Natural killer cell treated with Interleukin-12 subunit alpha and Interleukin-12 subunit beta and Interleukin-15 and Interleukin-18, amount 100 ng/mL, for 72 hours (primary cell): Measurements from ENCODE around the gene P4HA3. TPM values are rescaled to one million over a fixed set of nuclear protein-coding genes. Genes with fewer than 3 reads are reported as not detected.

Experiments used
- ATAC-seq, 2 donors: fragments of 150-1000 bp; cut with Tn5 transposase in 1 of 2; sonication (Bioruptor Pico), chemical (Tn5 transposase) in 1 of 2; 2 replicates each; pipeline ENCODE4 v1.10.0; 2021
- DNase-seq: peaks from one replicate; pipeline ENCODE4 v3.0.0; 2022; ENCODE audit warnings: low spot score
- H3K27ac Mint-ChIP-seq, 2 donors: 1 replicate in 1 of 2; 2 replicates in 1 of 2; pipeline ENCODE4 v1.8.0; 2022; ENCODE audit warnings: mixed read lengths in 2 of 2, mild to moderate bottlenecking in 1 of 2, moderate library complexity in 1 of 2
- H3K27me3 Mint-ChIP-seq, 2 donors: 1 replicate in 1 of 2; 2 replicates in 1 of 2; pipeline ENCODE4 v1.8.0; 2022; ENCODE audit warnings: mixed read lengths in 2 of 2
- H3K36me3 Mint-ChIP-seq: one replicate; pipeline ENCODE4 v1.8.0; 2022; ENCODE audit warnings: mixed read lengths
- H3K4me1 Mint-ChIP-seq, 2 donors: 1 replicate in 1 of 2; 2 replicates in 1 of 2; pipeline ENCODE4 v1.8.0; 2022; ENCODE audit warnings: low read depth in 2 of 2, mixed read lengths in 2 of 2, mild to moderate bottlenecking in 1 of 2
- H3K4me3 Mint-ChIP-seq: one replicate; pipeline ENCODE4 v1.8.0; 2022; ENCODE audit warnings: mixed read lengths
- H3K9me3 Mint-ChIP-seq: 2 replicates; pipeline ENCODE4 v1.8.0; 2022; ENCODE audit warnings: mixed read lengths
- total RNA-seq, 2 donors: library from RNA; stranded (reverse); gene quantifications; one replicate each; pipeline ENCODE4 v1.2.3, GENCODE V29; 2022

Gene P4HA3
- total RNA-seq, 2 donors from 2014 or later, result not detected

- Mint-ChIP-seq H3K9me3 (no peaks in the 10 kb centered on the region), H3K27me3 (peaks cover 26 to 43% of the 10 kb centered on the region in 2 donors), H3K4me1 (peaks cover 0 to 2% of the 10 kb centered on the region in 2 donors), H3K27ac (no peak overlapping the region), H3K4me3 (no peak overlapping the region), H3K36me3 (peaks cover 4% of the 10 kb centered on the region)
- ATAC-seq, result no peak
- no peak for DNase-seq
These were observed 14.0 kb downstream of the P4HA3 start for GRCh38 chr11:74297484-74297883.

GRCh38 chr11:74288911-74289310, 22.5 kb downstream of the P4HA3 start:
- no peak overlapping the region for H3K4me3 Mint-ChIP-seq
- no peaks in the 10 kb centered on the region for H3K4me1 Mint-ChIP-seq
- no peak for ATAC-seq
- H3K9me3 Mint-ChIP-seq, result no peaks in the 10 kb centered on the region
- no peak for DNase-seq
- no peaks in the 10 kb centered on the region for H3K36me3 Mint-ChIP-seq
- H3K27me3 Mint-ChIP-seq, result peaks cover 10 to 34% of the 10 kb centered on the region in 2 donors
- H3K27ac Mint-ChIP-seq, result no peak overlapping the region

GRCh38 chr11:74288161-74288560, 23.3 kb downstream of the P4HA3 start:
- no peaks in the 10 kb centered on the region for H3K36me3 Mint-ChIP-seq
- no peak overlapping the region for H3K4me3 Mint-ChIP-seq
- H3K27me3 Mint-ChIP-seq, result peaks cover 8 to 28% of the 10 kb centered on the region in 2 donors
- H3K4me1 Mint-ChIP-seq, result no peaks in the 10 kb centered on the region
- ATAC-seq, result no peak
- H3K27ac Mint-ChIP-seq, result no peak overlapping the region
- H3K9me3 Mint-ChIP-seq, result no peaks in the 10 kb centered on the region
- no peak for DNase-seq

GRCh38 chr11:74284466-74284865, 27.0 kb downstream of the P4HA3 start:
- Mint-ChIP-seq H3K9me3 (no peaks in the 10 kb centered on the region), H3K27me3 (peaks cover 7 to 10% of the 10 kb centered on the region in 2 donors), H3K4me3 (no peak overlapping the region), H3K27ac (no peak overlapping the region), H3K36me3 (no peaks in the 10 kb centered on the region), H3K4me1 (no peaks in the 10 kb centered on the region)
- DNase-seq, result no peak
- no peak for ATAC-seq

GRCh38 chr11:74283580-74284180, 27.8 kb downstream of the P4HA3 start:
- Mint-ChIP-seq H3K36me3 (no peaks in the 10 kb centered on the region), H3K27me3 (peaks cover 7 to 10% of the 10 kb centered on the region in 2 donors), H3K9me3 (no peaks in the 10 kb centered on the region), H3K4me3 (no peak overlapping the region), H3K4me1 (no peaks in the 10 kb centered on the region), H3K27ac (no peak overlapping the region)
- no peak for ATAC-seq
- no peak for DNase-seq

- no peak overlapping the region for H3K4me3 Mint-ChIP-seq
- ATAC-seq (no peak), DNase-seq (no peak)
- H3K27ac Mint-ChIP-seq, result no peak overlapping the region
- H3K36me3 Mint-ChIP-seq, result no peaks in the 10 kb centered on the region
- H3K27me3 Mint-ChIP-seq, result peaks cover 11 to 14% of the 10 kb centered on the region in 2 donors
- no peaks in the 10 kb centered on the region for H3K4me1 Mint-ChIP-seq
- H3K9me3 Mint-ChIP-seq, result no peaks in the 10 kb centered on the region
These were observed 28.5 kb downstream of the P4HA3 start for GRCh38 chr11:74282914-74283371.

GRCh38 chr11:74282421-74282820, 29.0 kb downstream of the P4HA3 start:
- ATAC-seq, result no peak

GRCh38 chr11:74280494-74280893, 30.9 kb downstream of the P4HA3 start:
- H3K27ac Mint-ChIP-seq, result no peak overlapping the region
- H3K4me1 Mint-ChIP-seq, result no peaks in the 10 kb centered on the region
- no peaks in the 10 kb centered on the region for H3K9me3 Mint-ChIP-seq
- no peak for DNase-seq
- H3K27me3 Mint-ChIP-seq, result peaks cover 14 to 27% of the 10 kb centered on the region in 2 donors
- no peak overlapping the region for H3K4me3 Mint-ChIP-seq
- no peaks in the 10 kb centered on the region for H3K36me3 Mint-ChIP-seq
- no peak for ATAC-seq

More at GRCh38 chr11:74282421-74282820, 29.0 kb downstream of the P4HA3 start:
- peaks cover 13 to 17% of the 10 kb centered on the region in 2 donors for H3K27me3 Mint-ChIP-seq
- no peak overlapping the region for H3K27ac Mint-ChIP-seq
- H3K36me3 Mint-ChIP-seq, result no peaks in the 10 kb centered on the region
- no peaks in the 10 kb centered on the region for H3K4me1 Mint-ChIP-seq
- no peak overlapping the region for H3K4me3 Mint-ChIP-seq
- H3K9me3 Mint-ChIP-seq, result no peaks in the 10 kb centered on the region
- DNase-seq, result no peak

- no peaks in the 10 kb centered on the region for H3K36me3 Mint-ChIP-seq
- H3K27ac Mint-ChIP-seq, result no peak overlapping the region
- no peak overlapping the region for H3K4me3 Mint-ChIP-seq
- ATAC-seq (no peak), DNase-seq (no peak)
- peaks cover 12 to 22% of the 10 kb centered on the region in 2 donors for H3K27me3 Mint-ChIP-seq
- H3K4me1 Mint-ChIP-seq, result no peaks in the 10 kb centered on the region
- no peaks in the 10 kb centered on the region for H3K9me3 Mint-ChIP-seq
These were observed 32.2 kb downstream of the P4HA3 start for GRCh38 chr11:74279256-74279655.

GRCh38 chr11:74278721-74279161, 32.7 kb downstream of the P4HA3 start:
- H3K4me1 Mint-ChIP-seq, result no peaks in the 10 kb centered on the region
- no peak overlapping the region for H3K27ac Mint-ChIP-seq
- DNase-seq (no peak), ATAC-seq (no peak)
- H3K36me3 Mint-ChIP-seq, result no peaks in the 10 kb centered on the region
- H3K27me3 Mint-ChIP-seq, result peaks cover 12 to 22% of the 10 kb centered on the region in 2 donors
- no peak overlapping the region for H3K4me3 Mint-ChIP-seq
- H3K9me3 Mint-ChIP-seq, result no peaks in the 10 kb centered on the region

GRCh38 chr11:74278103-74278502, 33.3 kb downstream of the P4HA3 start:
- Mint-ChIP-seq H3K27me3 (peaks cover 14 to 26% of the 10 kb centered on the region in 2 donors), H3K27ac (no peak overlapping the region), H3K9me3 (no peaks in the 10 kb centered on the region), H3K4me3 (no peak overlapping the region), H3K36me3 (no peaks in the 10 kb centered on the region), H3K4me1 (no peaks in the 10 kb centered on the region)
- ATAC-seq, result no peak
- no peak for DNase-seq

- Mint-ChIP-seq H3K4me3 (no peak overlapping the region), H3K9me3 (no peaks in the 10 kb centered on the region), H3K4me1 (no peaks in the 10 kb centered on the region), H3K36me3 (no peaks in the 10 kb centered on the region), H3K27ac (no peak overlapping the region), H3K27me3 (peaks cover 19 to 37% of the 10 kb centered on the region in 2 donors)
- DNase-seq, result no peak
- ATAC-seq, result no peak
These were observed 34.9 kb downstream of the P4HA3 start for GRCh38 chr11:74276581-74276980.

- Mint-ChIP-seq H3K9me3 (no peaks in the 10 kb centered on the region), H3K27me3 (peaks cover 22 to 49% of the 10 kb centered on the region in 2 donors), H3K27ac (no peak overlapping the region), H3K4me3 (no peak overlapping the region), H3K36me3 (no peaks in the 10 kb centered on the region), H3K4me1 (peaks cover 0 to 6% of the 10 kb centered on the region in 2 donors)
- no peak for DNase-seq
- ATAC-seq, result no peak
These were observed 39.2 kb downstream of the P4HA3 start for GRCh38 chr11:74272276-74272675.

GRCh38 chr11:74269161-74269811, 42.2 kb downstream of the P4HA3 start:
- DNase-seq, result no peak
- Mint-ChIP-seq H3K4me3 (no peak overlapping the region), H3K27me3 (peaks cover 16 to 35% of the 10 kb centered on the region in 2 donors), H3K36me3 (no peaks in the 10 kb centered on the region), H3K9me3 (no peaks in the 10 kb centered on the region), H3K27ac (no peak overlapping the region), H3K4me1 (peaks cover 0 to 6% of the 10 kb centered on the region in 2 donors)
- ATAC-seq, result peak in 1 of 2 donors; percentile 50
